Stimulated activated CD8-positive, alpha-beta memory T cell treated with anti-CD3 and anti-CD28 coated beads, Interleukin-4, amount 100 ng/mL, for 1 hour (primary cell): Measurements from ENCODE around the gene PRSS12.
"Not testable (repeated sequence)": the region's sequence is repeated elsewhere in the genome, so short reads cannot be mapped to it uniquely, and the experiment has no call there.

Source experiments
- DNase-seq, 2 donors: peaks; one replicate each; pipeline ENCODE4 v3.0.0-alpha.2; 2020; ENCODE audit warnings: low read depth in 2 of 2, low spot score in 1 of 2

Gene PRSS12

GRCh38 chr4:118327554-118328241, 25.1 kb downstream of the PRSS12 start:
- DNase-seq: no peak

GRCh38 chr4:118326585-118326984, 26.2 kb downstream of the PRSS12 start:
- DNase-seq: no peak

GRCh38 chr4:118325431-118325830, 27.4 kb downstream of the PRSS12 start:
- no peak for DNase-seq

- DNase-seq: no peak
These were observed 29.8 kb downstream of the PRSS12 start for GRCh38 chr4:118322831-118323502.

- DNase-seq: no peak
These were observed 33.9 kb downstream of the PRSS12 start for GRCh38 chr4:118318931-118319330.

GRCh38 chr4:118317691-118318090, 35.1 kb downstream of the PRSS12 start:
- DNase-seq: no peak

GRCh38 chr4:118314221-118314620, 38.6 kb downstream of the PRSS12 start:
- DNase-seq: no peak

GRCh38 chr4:118313098-118313497, 39.7 kb downstream of the PRSS12 start:
- no peak for DNase-seq

- DNase-seq: no peak
These were observed 44.3 kb downstream of the PRSS12 start for GRCh38 chr4:118308306-118309030.

GRCh38 chr4:118307643-118308042, 45.2 kb downstream of the PRSS12 start:
- DNase-seq: no peak

- DNase-seq: not testable (repeated sequence)
These were observed 53.2 kb downstream of the PRSS12 start for GRCh38 chr4:118299619-118300018.

GRCh38 chr4:118296729-118297128, 56.1 kb downstream of the PRSS12 start:
- no peak for DNase-seq

GRCh38 chr4:118290951-118291350, 61.9 kb downstream of the PRSS12 start:
- DNase-seq: no peak

GRCh38 chr4:118289794-118290193, 63.0 kb downstream of the PRSS12 start:
- no peak for DNase-seq

GRCh38 chr4:118287711-118288451, 64.9 kb downstream of the PRSS12 start:
- DNase-seq: no peak

- no peak for DNase-seq
These were observed 66.1 kb downstream of the PRSS12 start for GRCh38 chr4:118286685-118287084.

GRCh38 chr4:118285931-118286330, 66.9 kb downstream of the PRSS12 start:
- DNase-seq: no peak

GRCh38 chr4:118284169-118284568, 68.6 kb downstream of the PRSS12 start:
- no peak for DNase-seq

- no peak for DNase-seq
These were observed 70.1 kb downstream of the PRSS12 start for GRCh38 chr4:118282692-118283091.

- no peak for DNase-seq
These were observed 71.0 kb downstream of the PRSS12 start for GRCh38 chr4:118281611-118282442.
